AG04450 (cell line): ENCODE measurements around the gene EEF1G. TPM values are rescaled to one million over a fixed set of nuclear protein-coding genes. Genes with fewer than 3 reads are reported as not detected.

ENCODE experiments used
- CTCF ChIA-PET: fragments of 300-600, 350-600 bp; formaldehyde crosslinking; extraction: SDS; loops from one replicate; lab custom pipeline; 2022; ENCODE audit warnings: antibody characterized with exemption, inconsistent platforms; lab: Charles Lee
- POLR2A ChIA-PET: fragments of 350-600 bp; formaldehyde crosslinking; extraction: SDS; loops from one replicate; lab custom pipeline; 2021; ENCODE audit warnings: antibody characterized with exemption, inconsistent platforms; lab: Yijun Ruan, JAX
- DNase-seq: peaks from one replicate; pipeline ENCODE4 v3.0.0-alpha.2; 2011; ENCODE audit warnings: low read depth, low spot score
- H3K27ac ChIP-seq: one replicate; pipeline ENCODE4 v1.5.1; 2012; ENCODE audit warnings: low read depth, low read length, control low read depth
- H3K27me3 ChIP-seq: one replicate; pipeline ENCODE4 v1.6.0; 2012; ENCODE audit warnings: low read length; ENCODE audit not compliant: control insufficient read depth, insufficient read depth
- H3K4me3 ChIP-seq: 2 replicates; pipeline ENCODE4 v1.5.1; 2011; ENCODE audit warnings: mild to moderate bottlenecking, low read depth, low read length, control low read depth
- H3K9me3 ChIP-seq: 2 replicates; pipeline ENCODE4 v1.5.1; 2012; ENCODE audit warnings: low read length; ENCODE audit not compliant: control insufficient read depth, insufficient read depth
- CTCF ChIP-seq: IDR thresholded peaks from 2 replicates; pipeline ENCODE4 v1.5.1; 2011; ENCODE audit warnings: low read depth, low read length, control low read depth, inconsistent platforms
- polyA plus RNA-seq: library from polyadenylated mRNA; depleted of rRNA; stranded (reverse); fragments of >200 nt; gene quantifications from 2 replicates; pipeline ENCODE4 v1.2.3, GENCODE V29; 2011; rRNA removed
- small RNA-seq: library from RNA; depleted of rRNA; stranded (forward); fragments of <200 nt; gene quantifications from one replicate; pipeline ENCODE3, GENCODE V24; 2012; ENCODE audit warnings: low read depth; ENCODE audit not compliant: insufficient read length

Gene EEF1G
- polyA plus RNA-seq, 1 experiment, result 2,186 TPM

GRCh38 chr11:62514151-62514550, 59.5 kb downstream of the EEF1G start:
- no peak for TF ChIP-seq CTCF
- POLR2A ChIA-PET, result interaction anchor here (0.6 to 1.0 kb wide), 2 partner anchors 90 to 239 kb away, joined by 3 to 4 read pairs; partner anchors contain the start of gene ZBTB3

GRCh38 chr11:62513626-62514025, 60.1 kb downstream of the EEF1G start:
- no peak overlapping the region for H3K27ac ChIP-seq
- DNase-seq, result no peak
- ChIA-PET POLR2A (interaction anchor here (0.6 to 0.8 kb wide), 4 partner anchors 15 to 546 kb away, joined by 3 to 5 read pairs (median 3); partner anchors contain the start of gene ZBTB3), CTCF (interaction anchor here (1.6 kb wide), 1 partner anchor 89 kb away, joined by 6 read pairs; no protein-coding TSS in a partner anchor)
- H3K9me3 ChIP-seq, result no peaks in the 10 kb centered on the region
- no peak for TF ChIP-seq CTCF
- H3K27me3 ChIP-seq, result no peaks in the 10 kb centered on the region
- no peak overlapping the region for H3K4me3 ChIP-seq

More at GRCh38 chr11:62514151-62514550, 59.5 kb downstream of the EEF1G start:
- H3K9me3 ChIP-seq, result no peaks in the 10 kb centered on the region
- H3K4me3 ChIP-seq, result no peak overlapping the region
- H3K27ac ChIP-seq, result no peak overlapping the region
- no peak for DNase-seq
- no peaks in the 10 kb centered on the region for H3K27me3 ChIP-seq
- CTCF ChIA-PET, result interaction anchor here (1.6 to 3.0 kb wide), 2 partner anchors 29 to 89 kb away, joined by 6 to 14 read pairs; no protein-coding TSS in a partner anchor

- H3K9me3 ChIP-seq, result no peaks in the 10 kb centered on the region
- CTCF ChIA-PET, result interaction anchor here (0.6 kb wide), 1 partner anchor 80 kb away, joined by 3 read pairs; no protein-coding TSS in a partner anchor
- TF ChIP-seq CTCF, result no peak
- POLR2A ChIA-PET, result interaction anchor here (0.7 to 0.8 kb wide), 3 partner anchors 14 to 545 kb away, joined by 3 to 5 read pairs (median 3); no protein-coding TSS in a partner anchor
- no peak for DNase-seq
- no peaks in the 10 kb centered on the region for H3K27me3 ChIP-seq
- no peak overlapping the region for H3K27ac ChIP-seq
- no peak overlapping the region for H3K4me3 ChIP-seq
Observed at GRCh38 chr11:62512961-62513360, 60.7 kb downstream of the EEF1G start.

Small RNA genes within 50 kb of the gene (small RNA-seq; reads per million reads assigned to genes)
- not detected for gene AP001458.1
- gene EEF1G, result not detected
- not detected for gene MIR6747

Other genes starting within 250 kb of the EEF1G start
- gene ASRGL1, start 236.4 kb downstream of the EEF1G start, polyA plus RNA-seq, result 0.48 and 0.61 TPM in 2 replicates
- not detected in 2 replicates for gene SCGB1A1, start 154.9 kb downstream of the EEF1G start, polyA plus RNA-seq
- 231 and 243 TPM in 2 replicates for gene AHNAK, start 27.1 kb downstream of the EEF1G start, polyA plus RNA-seq
- gene TUT1, start 17.6 kb upstream of the EEF1G start, polyA plus RNA-seq, result 7.8 and 9.0 TPM in 2 replicates
- 22.9 and 36.7 TPM in 2 replicates for gene MTA2, start 28.0 kb upstream of the EEF1G start, polyA plus RNA-seq
- 17.1 and 18.6 TPM in 2 replicates for gene EML3, start 38.9 kb upstream of the EEF1G start, polyA plus RNA-seq
- gene ROM1, start 39.4 kb upstream of the EEF1G start, polyA plus RNA-seq, result 1.4 and 2.0 TPM in 2 replicates
- gene B3GAT3, start 48.1 kb upstream of the EEF1G start, polyA plus RNA-seq, result 14.5 and 20.2 TPM in 2 replicates
- gene GANAB, start 72.7 kb upstream of the EEF1G start, polyA plus RNA-seq, result 369 and 464 TPM in 2 replicates
- gene INTS5, start 79.4 kb upstream of the EEF1G start, polyA plus RNA-seq, result 10.6 and 12.6 TPM in 2 replicates
- 38.8 and 43.6 TPM in 2 replicates for gene C11orf98, start 91.3 kb upstream of the EEF1G start, polyA plus RNA-seq
- 4.6 and 4.7 TPM in 2 replicates for gene CSKMT, start 91.4 kb upstream of the EEF1G start, polyA plus RNA-seq
- 5.4 and 6.2 TPM in 2 replicates for gene UQCC3, start 97.8 kb upstream of the EEF1G start, polyA plus RNA-seq
- gene LBHD1, start 98.4 kb upstream of the EEF1G start, polyA plus RNA-seq, result 2.4 and 3.2 TPM in 2 replicates
- gene UBXN1, start 105.2 kb upstream of the EEF1G start, polyA plus RNA-seq, result 92.8 and 100 TPM in 2 replicates
- gene LRRN4CL, start 115.6 kb upstream of the EEF1G start, polyA plus RNA-seq, result 4.1 and 5.7 TPM in 2 replicates
- gene BSCL2, start 133.5 kb upstream of the EEF1G start, polyA plus RNA-seq, result 42.8 and 63.7 TPM in 2 replicates
- gene GNG3, start 133.8 kb upstream of the EEF1G start, polyA plus RNA-seq, result 0.11 TPM in 1 of 2 replicates, not detected in the other
- 26.6 and 28.2 TPM in 2 replicates for gene HNRNPUL2, start 153.6 kb upstream of the EEF1G start, polyA plus RNA-seq
- 32.2 and 32.5 TPM in 2 replicates for gene TTC9C, start 154.6 kb upstream of the EEF1G start, polyA plus RNA-seq
- gene ZBTB3, start 180.3 kb upstream of the EEF1G start, polyA plus RNA-seq, result 3.2 and 3.7 TPM in 2 replicates
- 213 and 215 TPM in 2 replicates for gene POLR2G, start 187.7 kb upstream of the EEF1G start, polyA plus RNA-seq
- 8.9 and 13.4 TPM in 2 replicates for gene TAF6L, start 197.5 kb upstream of the EEF1G start, polyA plus RNA-seq
- gene TMEM179B, start 213.5 kb upstream of the EEF1G start, polyA plus RNA-seq, result 51.7 and 63.8 TPM in 2 replicates
- gene TMEM223, start 218.1 kb upstream of the EEF1G start, polyA plus RNA-seq, result 12.3 and 13.5 TPM in 2 replicates
- 48.9 and 66.1 TPM in 2 replicates for gene NXF1, start 231.5 kb upstream of the EEF1G start, polyA plus RNA-seq